Smooth muscle cell (in vitro differentiated cells): Measurements from ENCODE around the gene SVEP1. TPM values are rescaled to one million over a fixed set of nuclear protein-coding genes. Genes with fewer than 3 reads are reported as not detected.

Experiments used
- DNase-seq: peaks from one replicate; lab custom pipeline; 2025; ENCODE audit not compliant: unreplicated experiment; lab: John Stamatoyannopoulos, UW
- H2AFZ ChIP-seq: fragments of 200-600 bp; sonication (generic); 2 replicates; pipeline ENCODE4 v1.6.0; 2016; ENCODE audit warnings: antibody characterized with exemption, low read depth, mild to moderate bottlenecking
- H3F3A ChIP-seq: fragments of 200-600 bp; sonication (generic); 2 replicates; pipeline ENCODE4 v1.6.0; 2017; ENCODE audit warnings: antibody characterized with exemption, low read depth
- H3K27ac ChIP-seq: fragments of 200-600 bp; sonication (generic); 2 replicates; pipeline ENCODE4 v1.5.1; 2016; ENCODE audit warnings: low read depth, mild to moderate bottlenecking
- H3K27me3 ChIP-seq: fragments of 200-600 bp; sonication (generic); 2 replicates; pipeline ENCODE4 v1.6.1; 2016; ENCODE audit warnings: low read depth, mild to moderate bottlenecking
- H3K36me3 ChIP-seq: fragments of 200-600 bp; sonication (generic); 2 replicates; pipeline ENCODE4 v1.5.1; 2016; ENCODE audit warnings: low read depth
- H3K4me1 ChIP-seq: fragments of 200-600 bp; sonication (generic); 2 replicates; pipeline ENCODE4 v1.5.1; 2016; ENCODE audit warnings: low read depth
- H3K4me2 ChIP-seq: fragments of 200-600 bp; sonication (generic); 2 replicates; pipeline ENCODE4 v1.6.0; 2016; ENCODE audit warnings: mild to moderate bottlenecking
- H3K4me3 ChIP-seq: fragments of 200-600 bp; sonication (generic); 2 replicates; pipeline ENCODE4 v1.5.1; 2016; ENCODE audit warnings: mild to moderate bottlenecking
- H3K79me2 ChIP-seq: fragments of 200-600 bp; sonication (generic); 2 replicates; pipeline ENCODE4 v1.6.0; 2016; ENCODE audit warnings: low read depth, mild to moderate bottlenecking
- H3K9ac ChIP-seq: fragments of 200-600 bp; sonication (generic); 2 replicates; pipeline ENCODE4 v1.6.0; 2016; ENCODE audit warnings: low read depth
- H3K9me3 ChIP-seq: fragments of 200-600 bp; sonication (generic); replicated peaks from 2 replicates; pipeline ENCODE4 v1.5.1; 2016; ENCODE audit warnings: low read depth
- H4K20me1 ChIP-seq: fragments of 200-600 bp; sonication (generic); 2 replicates; pipeline ENCODE4 v1.6.0; 2016; ENCODE audit warnings: low read depth
- CTCF ChIP-seq: fragments of 200-600 bp; sonication (generic); IDR thresholded peaks from 2 replicates; pipeline ENCODE4 v1.5.1; 2017; ENCODE audit warnings: borderline replicate concordance, mild to moderate bottlenecking, antibody characterized with exemption; ENCODE audit not compliant: insufficient read depth, poor library complexity, severe bottlenecking
- WGBS: methylation state at CpG from one replicate; pipeline ENCODE4 v1.1.7; 2016; ENCODE audit warnings: low lambda C conversion rate; 5-methylcytosine and 5-hydroxymethylcytosine counted together
- polyA plus RNA-seq: library from polyadenylated mRNA; unstranded; fragments of >200 nt; fragmentation: Nextera tagmentation; extraction: Ambion mirVana; gene quantifications from 2 replicates; pipeline ENCODE4 v1.2.1, GENCODE V29; 2016
- total RNA-seq: library from RNA; depleted of rRNA; stranded (reverse); fragments of >200 nt; gene quantifications from 2 replicates; pipeline ENCODE4 v1.2.3, GENCODE V29; 2014

Gene SVEP1
- total and polyA plus RNA-seq, 2 experiments from 2014 or later = 6.4 to 14.8 TPM

- H3K4me3 ChIP-seq = no peak overlapping the region
- no peaks in the 10 kb centered on the region for H3K36me3 ChIP-seq
- H3K27me3 ChIP-seq = no peaks in the 10 kb centered on the region
- DNase-seq = no peak
- TF ChIP-seq CTCF = no peak
- H4K20me1 ChIP-seq = no peaks in the 10 kb centered on the region
- H3K4me1 ChIP-seq = no peaks in the 10 kb centered on the region
- H2AFZ ChIP-seq = no peak overlapping the region
- H3F3A ChIP-seq = no peaks in the 10 kb centered on the region
- no peaks in the 10 kb centered on the region for H3K79me2 ChIP-seq
- H3K9me3 ChIP-seq = no peaks in the 10 kb centered on the region
- H3K27ac ChIP-seq = no peak overlapping the region
- no peak overlapping the region for H3K9ac ChIP-seq
- H3K4me2 ChIP-seq = no peak overlapping the region
- WGBS = 98% methylated on average over 2 of the region's 2 CpGs
These were observed 58.3 kb downstream of the SVEP1 start for GRCh38 chr9:110521206-110521605.

DNA sequence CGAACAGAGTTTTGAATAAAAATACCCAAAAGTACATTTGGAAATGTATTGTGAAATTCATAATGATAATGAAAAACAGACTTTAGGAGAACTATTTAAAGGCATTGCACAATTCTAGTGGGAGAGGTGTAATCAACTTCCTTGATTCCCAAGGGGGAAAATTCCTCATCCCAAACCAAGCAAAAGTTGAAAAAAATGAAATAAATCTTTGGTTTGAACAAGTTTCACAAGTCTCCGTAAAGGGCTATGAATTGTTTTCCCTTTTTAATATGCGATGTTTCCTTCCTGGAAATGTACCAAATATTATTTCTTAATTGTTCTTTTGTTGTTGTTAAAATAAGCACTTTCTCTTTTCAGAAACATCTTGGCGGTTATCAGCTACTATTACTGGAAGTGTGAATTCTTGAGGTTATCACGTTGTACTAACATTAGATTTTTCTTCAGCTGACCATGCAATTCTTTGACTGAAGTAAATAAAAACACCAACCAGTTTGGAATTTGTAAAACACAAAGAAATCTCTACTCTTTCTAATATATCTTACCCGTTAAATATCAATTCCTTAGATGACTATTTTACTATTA is 59.3 kb downstream of the SVEP1 start:
- no peaks in the 10 kb centered on the region for H4K20me1 ChIP-seq
- no peaks in the 10 kb centered on the region for H3K9me3 ChIP-seq
- peak overlapping the region; percentile 14 for H3K27ac ChIP-seq
- no peak overlapping the region for H3K9ac ChIP-seq
- 78% methylated on average over 6 of the region's 6 CpGs for WGBS
- DNase-seq = no peak
- H3K36me3 ChIP-seq = no peaks in the 10 kb centered on the region
- H3K27me3 ChIP-seq = no peaks in the 10 kb centered on the region
- H3K4me1 ChIP-seq = no peaks in the 10 kb centered on the region
- no peaks in the 10 kb centered on the region for H3F3A ChIP-seq
- peak overlapping the region; percentile 28 for H3K4me2 ChIP-seq
- H2AFZ ChIP-seq = no peak overlapping the region
- H3K79me2 ChIP-seq = no peaks in the 10 kb centered on the region
- no peak overlapping the region for H3K4me3 ChIP-seq
- TF ChIP-seq CTCF = no peak

DNA sequence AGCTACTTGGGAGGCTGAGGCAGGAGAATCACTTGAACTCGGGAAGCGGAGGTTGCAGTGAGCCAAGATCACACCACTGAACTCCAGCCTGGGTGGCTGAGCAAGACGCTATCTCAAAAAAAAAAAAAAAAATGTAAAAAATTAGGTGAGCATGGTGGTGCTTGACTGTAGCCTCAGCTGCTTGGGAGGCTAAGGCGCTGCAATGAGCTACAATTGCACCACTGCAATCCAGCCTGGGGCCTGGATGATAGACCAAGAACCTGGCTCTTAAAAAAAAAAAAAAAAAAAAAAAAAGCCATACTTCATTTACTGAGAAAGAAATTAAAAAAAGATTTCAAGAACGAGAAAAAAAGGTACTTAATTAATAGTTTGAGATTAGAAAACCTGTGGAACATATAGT is 62.1 kb downstream of the SVEP1 start:
- Histone ChIP-seq H4K20me1 (no peaks in the 10 kb centered on the region), H3K36me3 (peaks cover 3% of the 10 kb centered on the region), H3K4me2 (no peak overlapping the region), H3K9me3 (no peaks in the 10 kb centered on the region), H3K4me3 (no peak overlapping the region), H3K79me2 (no peaks in the 10 kb centered on the region), H3F3A (no peaks in the 10 kb centered on the region), H3K27ac (no peak overlapping the region), H3K4me1 (no peaks in the 10 kb centered on the region), H2AFZ (no peak overlapping the region), H3K9ac (no peak overlapping the region), H3K27me3 (no peaks in the 10 kb centered on the region)
- WGBS = 91% methylated on average over 5 of the region's 5 CpGs
- TF ChIP-seq CTCF = no peak
- DNase-seq = no peak

DNA sequence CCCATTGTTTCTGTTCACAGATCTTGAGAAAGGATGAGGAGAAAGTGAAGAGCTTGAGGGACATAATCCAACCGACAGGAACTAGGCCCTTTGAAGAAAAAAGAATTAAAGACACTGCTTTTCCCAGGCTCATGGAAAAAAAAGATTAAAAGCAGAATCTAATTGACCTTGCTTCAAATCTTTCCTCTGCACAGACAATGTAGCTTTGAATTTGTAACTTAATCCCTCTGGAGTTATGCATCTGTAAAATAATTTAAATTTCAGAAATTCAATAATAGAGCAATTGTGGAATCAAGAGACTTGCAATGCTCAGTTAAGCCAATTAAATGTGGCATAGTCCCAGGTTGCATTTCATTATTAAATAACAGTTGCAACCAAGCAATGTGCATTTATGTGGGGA is 64.6 kb downstream of the SVEP1 start:
- TF ChIP-seq CTCF = no peak
- Histone ChIP-seq H4K20me1 (no peaks in the 10 kb centered on the region), H3K9ac (no peak overlapping the region), H3K9me3 (no peaks in the 10 kb centered on the region), H3F3A (no peaks in the 10 kb centered on the region), H3K4me2 (no peak overlapping the region), H3K79me2 (no peaks in the 10 kb centered on the region), H3K27me3 (no peaks in the 10 kb centered on the region), H2AFZ (no peak overlapping the region), H3K4me3 (no peak overlapping the region), H3K27ac (no peak overlapping the region), H3K4me1 (no peaks in the 10 kb centered on the region), H3K36me3 (peaks cover 8% of the 10 kb centered on the region)
- WGBS = 81% methylated on average over 1 of the region's 1 CpG
- no peak for DNase-seq
